Dermis microvascular lymphatic vessel endothelial cell (primary cell): ENCODE results near the gene ELOF1. TPM values are rescaled to one million over a fixed set of nuclear protein-coding genes. Genes with fewer than 3 reads are reported as not detected.
A peak's percentile ranks its signal among the peaks of the same experiment; 100 is the strongest.

Experiments used
- DNase-seq, 2 donors: peaks; one replicate each; pipeline versions ENCODE4 v3.0.0 to v3.0.0-alpha.2; 2010; ENCODE audit warnings: low read depth in 2 of 2
- total RNA-seq: library from RNA; depleted of rRNA; stranded (reverse); fragments of >200 nt; gene quantifications from 2 replicates; pipeline ENCODE4 v1.2.1, GENCODE V29; 2014

Gene ELOF1
- total RNA-seq, 1 donor from 2014 or later: 24.1 TPM

DNA sequence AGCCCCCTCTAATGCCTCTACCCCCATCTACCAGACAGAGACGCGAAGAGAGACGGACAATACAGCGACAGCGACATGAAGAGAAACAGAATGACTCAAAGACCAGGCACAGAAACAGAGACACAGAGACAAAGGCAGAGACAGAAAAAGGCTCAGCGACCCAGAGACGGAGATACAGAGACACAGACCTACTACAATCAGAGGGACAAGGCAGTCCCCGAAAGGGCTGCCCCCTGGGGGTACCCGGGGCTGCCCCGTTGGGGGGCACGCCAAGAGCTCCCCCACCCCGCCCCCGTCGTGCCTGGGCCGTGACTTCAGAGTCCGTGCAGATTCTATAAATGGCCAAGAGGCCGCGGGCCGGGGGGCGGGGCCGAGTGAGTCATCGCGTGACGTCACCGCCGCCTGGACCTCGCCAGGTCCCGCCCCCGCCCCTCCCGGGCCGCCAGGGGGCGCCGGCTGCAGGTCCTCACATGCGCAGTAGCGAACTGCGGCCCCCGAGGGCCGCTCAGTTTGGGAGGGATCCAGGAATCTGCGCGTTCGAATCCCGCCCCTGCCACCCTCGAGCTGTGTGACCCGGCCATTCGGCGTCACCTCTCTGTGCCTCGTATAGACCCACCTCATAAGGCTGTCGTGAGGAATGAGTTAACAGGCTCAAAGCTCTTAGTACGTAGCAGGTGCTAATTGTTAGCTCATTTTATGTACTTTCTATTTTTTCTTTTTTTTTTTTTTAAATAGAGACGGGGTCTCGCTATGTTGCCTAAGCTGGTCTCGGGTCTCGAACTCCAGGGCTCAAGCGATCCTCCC lies 23.0 kb downstream of the ELOF1 start:
- peak; percentile 67 to 88 for DNase-seq

DNA sequence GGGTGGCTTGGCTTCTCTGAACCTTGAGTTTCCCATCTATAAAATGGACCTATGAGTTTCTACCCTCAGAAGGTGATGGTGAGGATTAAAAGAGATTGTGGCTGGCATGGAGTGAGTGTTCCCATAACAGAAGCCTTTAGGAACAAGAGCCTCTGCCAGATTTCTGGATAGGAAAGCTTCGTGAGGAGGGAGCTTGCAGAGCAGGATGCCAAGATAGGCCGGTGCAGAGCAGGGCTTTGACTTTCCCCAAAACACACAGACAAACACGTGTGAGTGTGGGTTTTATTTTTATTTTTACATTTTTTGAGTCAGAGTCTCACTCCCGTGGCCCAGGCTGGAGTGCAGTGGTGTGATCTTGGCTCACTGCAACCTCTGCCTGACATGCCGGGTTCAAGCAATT lies 24.1 kb downstream of the ELOF1 start:
- no peak for DNase-seq

DNA sequence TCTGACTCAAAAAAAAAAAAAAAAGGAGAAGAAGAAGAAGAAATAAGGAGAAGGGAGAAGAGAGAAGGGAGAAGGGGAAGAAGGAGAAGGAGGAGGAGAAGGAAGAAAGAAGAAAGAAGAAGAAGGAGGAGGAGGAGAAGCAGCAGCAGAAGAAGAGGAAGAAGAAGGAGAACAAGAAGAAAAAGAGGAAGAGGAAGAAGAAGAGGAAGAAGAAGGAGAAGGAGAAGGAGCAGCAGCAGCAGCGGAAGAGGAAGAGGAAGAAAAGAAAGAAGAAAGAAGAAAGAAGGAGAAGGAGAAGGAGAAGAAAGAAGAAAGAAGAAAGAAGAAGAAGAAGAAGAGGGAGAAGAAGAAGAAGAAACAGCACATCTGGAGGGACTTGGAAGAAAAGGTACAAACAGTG lies 24.5 kb downstream of the ELOF1 start:
- DNase-seq: no peak

DNA sequence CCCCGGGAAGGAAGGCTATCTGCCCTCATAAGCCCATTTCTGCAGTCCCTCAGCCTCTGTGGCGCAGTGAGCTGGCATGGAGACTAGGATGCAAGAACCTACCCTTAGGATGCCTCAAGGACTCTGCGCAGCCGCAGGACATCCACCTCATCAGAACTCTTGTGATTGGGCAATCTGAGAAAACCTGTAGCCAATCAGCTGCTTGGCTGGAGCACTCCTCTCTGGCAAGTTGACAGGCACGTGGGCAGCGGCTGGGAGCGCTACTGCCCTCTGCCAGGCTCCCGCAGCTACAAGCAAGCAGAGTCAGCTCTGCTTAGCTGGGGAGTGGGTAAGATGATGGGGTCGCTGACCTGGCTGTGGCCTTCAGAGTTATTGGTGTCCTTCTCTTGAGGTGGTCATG lies 28.6 kb downstream of the ELOF1 start:
- peak; percentile 66 to 87 for DNase-seq

DNA sequence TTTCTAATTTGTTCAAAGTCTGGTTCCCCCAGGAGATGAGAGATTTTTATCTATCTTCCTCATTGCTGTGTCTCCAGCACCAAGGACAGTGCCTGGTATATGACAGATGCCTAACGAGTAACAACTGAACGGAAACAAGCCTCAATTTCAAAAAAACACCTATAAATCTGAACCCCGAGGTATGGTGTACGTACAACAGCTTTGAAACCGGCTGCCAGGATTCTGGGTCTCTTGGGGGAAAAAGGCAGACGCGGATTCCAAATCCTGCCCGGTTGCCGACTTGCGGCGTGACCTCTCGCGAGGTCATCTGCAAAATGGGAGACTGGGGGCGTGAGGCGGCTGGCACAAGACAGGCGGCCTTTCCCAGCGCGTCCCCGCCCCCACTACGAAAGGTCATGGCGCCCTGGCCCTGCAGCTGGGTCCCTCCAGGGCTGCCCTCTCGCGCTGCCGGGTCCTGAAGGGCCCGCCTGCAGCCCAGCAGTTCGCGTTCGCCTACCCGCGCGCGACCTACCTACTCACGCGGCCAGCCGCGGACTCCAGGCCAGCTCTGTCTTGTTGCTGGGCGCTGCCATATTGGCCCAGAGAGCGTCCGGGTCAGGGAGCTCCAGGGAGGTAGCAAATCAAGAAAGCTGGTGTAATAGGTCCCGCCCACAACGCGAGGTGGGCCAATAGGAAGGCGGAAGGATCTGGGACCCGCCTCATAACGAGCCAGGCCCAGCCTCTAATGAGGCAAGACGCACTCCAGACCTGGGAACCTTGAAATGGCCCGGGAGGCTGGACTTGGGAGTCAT lies 30.3 kb downstream of the ELOF1 start, which contains the start of gene ECSIT:
Gene ECSIT, minus strand, starts transcription at position 584 of the 791 bp plus-strand sequence. CDS start 9,964 bp downstream, outside the sequence.
- peak; percentile 90 to 97 for DNase-seq

DNA sequence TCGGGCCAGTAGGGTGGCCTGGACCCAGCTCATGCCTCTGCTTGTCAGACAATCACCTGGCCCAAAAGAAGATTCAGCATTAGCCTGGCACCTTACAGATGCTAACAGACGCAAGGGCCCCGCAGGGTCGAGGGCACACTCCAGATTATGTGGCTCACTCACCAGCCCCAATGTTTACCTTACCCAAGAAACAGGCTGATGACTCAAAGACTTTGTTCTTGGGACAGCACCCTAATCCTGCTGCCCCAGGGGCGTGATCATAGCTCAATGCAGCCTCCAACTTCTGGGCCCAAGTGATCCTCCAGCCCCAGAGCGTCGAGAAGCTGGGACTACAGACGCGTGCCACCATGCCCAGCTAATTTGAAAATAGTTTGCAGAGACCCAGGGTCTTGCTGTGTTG lies 39.9 kb downstream of the ELOF1 start:
- no peak for DNase-seq

DNA sequence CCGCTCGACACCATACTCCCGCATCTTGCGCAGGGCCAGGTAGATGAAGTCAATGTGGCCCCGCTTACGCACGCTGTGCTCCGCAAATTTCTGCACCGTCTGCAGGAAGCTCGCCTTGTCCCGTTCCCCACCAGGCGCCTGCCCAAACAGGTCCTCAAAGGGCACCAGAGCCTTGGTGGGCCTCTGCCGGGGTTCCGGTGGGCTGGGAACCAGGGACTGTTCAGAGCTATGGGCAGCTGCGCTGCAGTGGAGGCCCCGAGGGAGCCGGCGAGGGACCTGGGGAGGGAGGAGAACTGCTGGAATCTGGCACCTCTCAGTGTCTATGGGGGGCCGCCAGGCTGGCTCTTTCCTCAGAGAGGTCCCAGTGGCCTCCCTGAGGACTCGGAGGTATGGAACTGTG lies 45.1 kb downstream of the ELOF1 start:
- DNase-seq: no peak

DNA sequence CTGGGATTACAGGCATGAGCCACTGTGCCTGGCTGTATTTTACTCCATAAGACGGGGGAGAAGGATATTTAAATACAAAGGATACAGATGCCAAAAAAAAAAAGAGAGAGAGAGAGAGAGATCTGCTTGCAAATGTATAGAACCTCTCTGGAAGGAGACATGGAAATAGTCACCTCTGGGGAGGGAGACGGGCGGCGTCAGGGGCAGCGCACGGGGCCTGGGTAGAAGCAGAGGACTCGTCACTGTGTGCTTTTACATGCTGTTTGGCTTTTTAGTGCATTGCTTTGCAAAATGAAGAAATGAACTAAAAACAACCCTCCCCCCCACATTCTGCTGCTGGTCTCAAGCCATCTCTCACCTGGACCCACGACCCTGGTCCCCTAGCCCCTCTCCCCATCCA lies 48.6 kb downstream of the ELOF1 start:
- DNase-seq: no peak

DNA sequence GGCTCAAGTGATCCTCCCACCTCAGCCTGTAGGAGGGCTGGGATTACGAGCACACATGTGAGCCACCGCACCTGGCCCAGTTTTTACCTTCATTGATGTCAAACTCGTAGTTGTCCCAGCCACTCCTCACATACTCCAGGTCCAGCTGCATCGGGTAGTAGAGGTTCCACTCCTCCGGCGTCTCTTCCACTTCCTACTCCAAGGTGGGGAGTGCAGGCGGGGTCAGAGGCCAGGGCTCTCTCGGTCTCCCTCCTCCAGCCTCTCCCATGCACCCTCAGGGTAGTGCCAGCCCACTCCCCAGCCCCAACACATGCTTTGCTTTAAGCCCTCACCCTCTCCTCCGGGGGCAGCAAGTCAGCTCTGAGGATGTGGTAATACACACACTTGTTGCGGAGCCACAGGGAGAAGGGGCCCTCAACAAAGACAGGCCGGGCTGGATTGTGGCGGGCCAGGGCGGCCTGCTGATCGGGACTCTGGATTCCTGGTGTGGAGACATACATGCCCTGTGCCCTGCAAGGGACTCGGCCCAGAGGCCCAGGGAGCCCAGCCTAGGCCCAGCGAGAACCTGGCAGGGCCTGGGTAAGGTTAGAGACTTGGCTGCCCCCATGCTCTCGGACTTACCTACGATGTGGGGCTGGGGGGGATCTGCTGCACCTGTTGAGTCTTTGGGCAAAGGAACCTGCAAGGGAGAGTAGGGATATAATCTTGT lies 51.5 kb downstream of the ELOF1 start:
- DNase-seq: no peak

DNA sequence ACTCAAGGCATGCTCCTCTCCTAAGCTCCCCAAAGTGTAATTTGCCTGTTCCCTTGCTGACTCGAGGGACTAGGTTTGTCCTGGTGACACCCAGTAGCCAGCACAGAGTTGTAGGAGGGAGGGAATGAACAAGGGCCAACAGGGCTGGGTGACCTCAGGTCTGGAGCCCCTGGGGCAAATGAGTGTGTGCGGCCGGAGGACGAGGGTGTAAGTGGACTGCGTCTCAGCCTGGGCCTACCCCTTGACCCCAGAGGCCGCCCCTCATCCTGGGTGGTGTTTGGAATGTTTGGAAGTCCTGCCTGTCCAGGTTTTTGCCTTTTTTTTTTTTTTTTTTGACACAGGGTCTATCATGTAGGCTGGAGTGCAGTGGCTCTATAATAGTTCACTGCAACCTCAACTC lies 52.1 kb downstream of the ELOF1 start:
- DNase-seq: no peak

DNA sequence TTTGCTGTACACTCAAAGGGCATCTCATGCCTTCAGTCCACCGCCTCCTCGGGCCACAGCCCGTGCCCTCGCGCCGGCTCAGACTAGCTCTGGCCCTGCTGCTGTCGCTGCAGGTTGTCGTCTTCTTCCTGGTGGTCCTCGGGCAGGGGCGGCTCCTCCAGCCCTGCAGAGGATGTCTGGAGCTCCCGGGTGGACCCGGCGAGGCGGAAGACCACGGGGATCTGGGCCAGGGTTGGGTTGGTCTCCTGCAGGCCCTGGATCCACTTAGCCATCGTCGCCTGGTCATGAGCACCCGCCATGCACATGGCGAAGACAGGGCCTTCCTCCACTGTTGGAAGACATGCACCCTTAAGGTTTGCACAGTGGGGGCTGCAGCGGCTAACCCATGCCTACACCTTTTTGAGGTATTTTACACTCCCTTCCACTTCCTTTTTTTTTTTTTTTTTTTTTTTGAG lies 52.9 kb downstream of the ELOF1 start:
- DNase-seq: no peak

DNA sequence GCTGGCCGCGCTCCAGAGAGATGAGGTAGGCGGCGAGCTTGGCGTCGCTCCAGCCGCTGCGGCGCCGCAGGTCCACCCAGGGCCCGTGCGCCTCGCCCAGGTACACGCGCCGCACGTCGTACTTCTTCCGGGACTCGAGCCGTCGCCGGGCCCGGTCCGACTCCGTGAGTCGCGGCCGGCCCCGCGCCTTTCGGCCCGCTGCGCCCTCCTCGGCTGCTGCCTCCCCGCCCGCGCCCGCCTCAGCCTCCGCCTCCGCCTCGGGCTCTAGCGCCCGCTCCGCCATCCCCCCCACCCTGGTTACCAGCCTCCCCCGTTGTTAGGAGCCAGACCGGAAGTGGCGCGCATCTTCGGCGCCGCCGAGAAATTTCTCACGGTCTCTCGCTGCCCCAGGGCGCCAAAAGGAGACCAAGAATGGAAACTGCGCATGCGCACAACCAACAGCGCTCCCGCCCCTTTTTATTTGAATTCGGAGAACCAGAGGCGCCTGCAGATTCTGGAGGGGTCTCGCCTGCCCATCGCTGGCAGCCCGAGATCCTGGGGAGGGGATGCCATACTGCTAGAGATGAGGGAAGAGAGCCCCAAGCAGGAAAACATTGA lies 53.4 kb downstream of the ELOF1 start, which contains the start of gene ZNF653:
Gene ZNF653, minus strand, starts transcription at position 336 of the 597 bp plus-strand sequence. Its CDS starts 53 bp downstream, at position 283.
- DNase-seq: peak; percentile 88 to 94

DNA sequence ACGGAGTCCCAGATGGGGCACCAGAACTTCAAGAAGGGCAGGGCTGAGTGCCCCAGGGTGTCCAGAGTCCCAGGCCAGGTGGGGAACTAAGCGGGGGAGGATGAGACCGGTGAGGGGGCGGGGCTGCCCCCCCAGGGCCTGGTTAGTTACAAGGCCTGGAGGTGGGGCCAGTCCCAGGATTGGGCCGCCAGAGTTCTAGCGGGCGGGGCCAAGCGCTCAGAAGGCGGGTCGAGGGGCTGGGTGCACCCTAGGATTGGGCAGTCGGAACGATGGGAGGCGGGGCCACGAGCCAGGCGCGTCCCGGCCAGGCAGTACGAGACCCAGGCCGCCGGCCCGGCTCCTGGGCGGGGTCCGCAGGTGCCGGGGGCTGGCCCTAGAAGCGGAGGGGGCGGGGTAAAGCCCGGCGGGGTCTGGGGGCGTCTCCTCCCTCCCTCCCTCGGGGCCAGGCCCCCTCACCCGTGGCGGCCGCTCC lies 54.0 kb downstream of the ELOF1 start:
- DNase-seq: peak; percentile 89 to 98

DNA sequence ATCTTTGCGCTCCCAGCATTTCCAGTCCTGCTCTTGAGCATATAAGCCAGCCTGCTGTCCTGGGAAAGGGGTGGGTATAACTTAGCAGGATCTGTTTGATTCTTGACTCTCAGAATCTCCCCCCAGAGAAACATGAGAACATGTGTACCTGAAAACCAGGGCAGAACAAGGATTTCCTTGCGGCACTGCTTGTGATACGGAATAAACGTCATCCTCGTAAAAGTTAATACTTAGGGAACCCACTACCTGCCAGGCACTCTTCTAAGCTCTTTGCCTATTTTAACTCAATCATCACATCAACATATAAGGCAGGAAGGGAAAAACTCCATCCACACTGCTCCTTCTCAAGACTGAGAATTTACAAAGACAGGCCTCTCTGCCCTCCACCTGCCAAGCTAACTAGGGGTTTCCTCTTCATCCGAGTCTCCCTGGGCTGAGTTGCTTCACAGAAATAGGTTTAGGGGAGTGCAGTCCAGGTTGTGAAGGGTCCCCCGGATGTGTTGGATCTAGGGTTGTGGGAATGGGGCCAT lies 54.5 kb downstream of the ELOF1 start:
- no peak for DNase-seq

Other genes with a start within 250 kb of the ELOF1 start
- 34.7 and 35.5 TPM in 2 replicates for gene RAB3D, start 219.6 kb downstream of the ELOF1 start, total RNA-seq
- gene TMEM205, start 213.0 kb downstream of the ELOF1 start, total RNA-seq: 77.7 and 127 TPM in 2 replicates
- 3.9 and 7.0 TPM in 2 replicates for gene CCDC159, start 212.7 kb downstream of the ELOF1 start, total RNA-seq
- 4.2 and 10.1 TPM in 2 replicates for gene PLPPR2, start 203.8 kb downstream of the ELOF1 start, total RNA-seq
- 1.0 and 1.1 TPM in 2 replicates for gene SWSAP1, start 184.6 kb downstream of the ELOF1 start, total RNA-seq
- gene EPOR, start 174.9 kb downstream of the ELOF1 start, total RNA-seq: 4.2 and 6.8 TPM in 2 replicates
- 0.63 and 0.64 TPM in 2 replicates for gene RGL3, start 139.9 kb downstream of the ELOF1 start, total RNA-seq
- under 0.01 and 0.13 TPM in 2 replicates for gene ODAD3, start 124.1 kb downstream of the ELOF1 start, total RNA-seq
- gene PRKCSH, start 123.6 kb downstream of the ELOF1 start, total RNA-seq: 101 and 136 TPM in 2 replicates
- gene ELAVL3, start 78.2 kb downstream of the ELOF1 start, total RNA-seq: not detected in 2 replicates
- 5.3 and 5.4 TPM in 2 replicates for gene ZNF653, start 53.4 kb downstream of the ELOF1 start, total RNA-seq
- gene ECSIT, start 30.1 kb downstream of the ELOF1 start, total RNA-seq: 22.4 and 22.6 TPM in 2 replicates
- not detected in 2 replicates for gene CNN1, start 20.4 kb downstream of the ELOF1 start, total RNA-seq
- 0.26 and 0.38 TPM in 2 replicates for gene ACP5, start 18.4 kb upstream of the ELOF1 start, total RNA-seq
- 17.3 and 21.4 TPM in 2 replicates for gene ZNF627, start 38.3 kb upstream of the ELOF1 start, total RNA-seq
- gene ZNF823, start 179.7 kb upstream of the ELOF1 start, total RNA-seq: 7.1 and 9.1 TPM in 2 replicates
- 8.0 and 9.4 TPM in 2 replicates for gene ZNF441, start 207.8 kb upstream of the ELOF1 start, total RNA-seq
- gene ZNF491, start 239.3 kb upstream of the ELOF1 start, total RNA-seq: 0.89 and 1.5 TPM in 2 replicates